GM12801 (cell line): ENCODE data around the gene TBC1D19.

Source experiments
- TF ChIP-seq, protein P1 (sequence below): IDR thresholded peaks from one replicate; pipeline ENCODE4 v1.5.1; 2011; ENCODE audit warnings: control low read depth; ENCODE audit not compliant: insufficient read length; ENCODE audit errors: extremely low read depth

TBC1D19 gene

DNA sequence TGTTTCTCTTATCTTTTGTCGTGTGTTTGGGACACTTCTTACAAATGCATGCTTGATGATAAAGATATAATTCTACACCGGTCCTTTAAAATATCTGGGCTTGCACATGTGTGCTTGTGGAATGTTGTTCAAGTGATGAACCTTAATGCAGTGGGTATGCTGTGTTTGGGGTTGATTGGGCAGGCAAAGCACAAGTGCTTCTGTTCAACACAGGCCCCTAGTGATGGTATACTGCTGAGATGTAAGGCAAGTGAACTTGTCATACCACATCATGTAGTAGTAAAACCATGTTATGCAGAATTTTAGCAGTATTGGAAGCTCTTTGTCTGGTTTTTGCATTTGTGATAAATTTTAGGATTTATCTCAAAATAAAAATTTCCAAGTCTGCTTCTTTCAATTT, 23.9 kb downstream of the TBC1D19 start:
- TF ChIP-seq, protein P1, sequence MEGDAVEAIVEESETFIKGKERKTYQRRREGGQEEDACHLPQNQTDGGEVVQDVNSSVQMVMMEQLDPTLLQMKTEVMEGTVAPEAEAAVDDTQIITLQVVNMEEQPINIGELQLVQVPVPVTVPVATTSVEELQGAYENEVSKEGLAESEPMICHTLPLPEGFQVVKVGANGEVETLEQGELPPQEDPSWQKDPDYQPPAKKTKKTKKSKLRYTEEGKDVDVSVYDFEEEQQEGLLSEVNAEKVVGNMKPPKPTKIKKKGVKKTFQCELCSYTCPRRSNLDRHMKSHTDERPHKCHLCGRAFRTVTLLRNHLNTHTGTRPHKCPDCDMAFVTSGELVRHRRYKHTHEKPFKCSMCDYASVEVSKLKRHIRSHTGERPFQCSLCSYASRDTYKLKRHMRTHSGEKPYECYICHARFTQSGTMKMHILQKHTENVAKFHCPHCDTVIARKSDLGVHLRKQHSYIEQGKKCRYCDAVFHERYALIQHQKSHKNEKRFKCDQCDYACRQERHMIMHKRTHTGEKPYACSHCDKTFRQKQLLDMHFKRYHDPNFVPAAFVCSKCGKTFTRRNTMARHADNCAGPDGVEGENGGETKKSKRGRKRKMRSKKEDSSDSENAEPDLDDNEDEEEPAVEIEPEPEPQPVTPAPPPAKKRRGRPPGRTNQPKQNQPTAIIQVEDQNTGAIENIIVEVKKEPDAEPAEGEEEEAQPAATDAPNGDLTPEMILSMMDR = no peak

DNA sequence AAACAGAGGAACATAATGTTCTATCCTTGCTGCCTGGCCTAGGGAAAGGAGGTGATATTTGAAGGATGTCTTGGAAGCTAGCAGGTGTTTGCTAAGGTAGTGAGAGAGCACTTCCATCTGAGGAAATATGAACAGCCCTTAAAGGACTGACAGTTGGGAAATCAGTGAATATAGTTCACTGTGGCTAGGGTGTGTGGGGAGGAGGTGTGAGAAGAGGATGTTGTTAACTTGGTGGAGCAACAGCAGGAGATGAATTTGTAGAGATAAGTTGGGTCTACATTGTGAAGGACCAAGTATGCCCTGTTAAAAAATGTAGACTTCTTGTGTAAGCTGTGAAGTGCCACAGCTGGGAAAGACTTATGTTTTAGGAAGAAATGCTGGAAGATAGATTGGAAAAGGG, 25.5 kb downstream of the TBC1D19 start:
- TF ChIP-seq, protein P1 = no peak

DNA sequence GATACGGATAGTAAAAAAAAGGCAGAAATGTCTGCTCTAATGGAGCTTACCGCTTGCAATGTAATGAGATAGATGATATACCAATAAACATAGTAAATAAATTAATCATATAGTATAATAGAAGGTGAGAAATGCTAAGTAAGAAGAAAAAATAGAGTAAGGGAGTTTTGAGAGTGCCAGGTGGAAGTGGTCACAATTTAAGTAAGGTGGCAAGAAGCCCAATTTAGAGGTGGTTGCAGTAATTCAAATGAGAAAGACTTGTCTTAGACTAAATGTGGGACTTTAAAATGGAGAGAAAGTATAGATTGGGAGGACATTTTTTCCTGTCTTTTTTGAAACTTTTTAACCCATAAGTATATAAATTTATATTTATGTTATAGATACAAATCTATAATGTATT, 26.0 kb downstream of the TBC1D19 start:
- TF ChIP-seq, protein P1 = no peak

DNA sequence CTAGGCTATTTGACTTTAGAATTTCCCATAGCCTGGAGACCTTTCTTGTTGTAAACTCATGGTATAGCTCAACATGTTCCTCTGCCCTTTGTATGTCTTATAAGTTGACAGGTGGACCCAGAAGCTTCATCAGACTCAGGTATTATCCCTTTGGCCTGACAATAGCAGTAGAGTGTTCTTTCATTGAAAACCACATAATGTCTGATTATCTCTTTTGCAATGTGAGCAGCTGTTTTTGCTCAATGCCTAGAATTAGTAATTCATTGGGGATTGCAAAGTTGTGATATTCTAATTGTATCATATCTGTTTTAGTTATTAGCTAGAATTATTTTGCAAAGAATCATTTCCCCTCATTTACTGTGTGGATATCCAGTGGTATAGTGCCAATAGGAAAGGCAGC, 27.5 kb downstream of the TBC1D19 start:
- TF ChIP-seq, protein P1 = no peak

DNA sequence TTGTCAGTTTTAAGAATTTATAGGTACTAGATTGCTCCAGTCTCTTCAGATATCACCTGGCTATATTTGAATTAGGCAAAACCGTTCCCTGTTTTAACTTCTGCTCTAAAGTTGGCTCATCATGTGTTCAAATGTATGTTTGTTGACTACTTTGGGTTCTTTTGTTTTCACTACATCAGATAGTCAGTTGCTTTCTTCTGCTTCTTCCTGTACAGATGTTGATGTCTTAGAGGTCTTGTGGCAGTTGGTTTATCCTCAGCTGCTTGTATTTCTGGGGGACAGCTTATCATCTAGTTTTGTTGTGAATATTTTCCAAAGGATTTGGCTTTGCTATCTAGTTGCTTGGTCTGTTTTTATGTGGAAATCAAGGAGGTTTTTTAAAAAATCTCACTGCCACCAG, 28.0 kb downstream of the TBC1D19 start:
- TF ChIP-seq, protein P1 = no peak

DNA sequence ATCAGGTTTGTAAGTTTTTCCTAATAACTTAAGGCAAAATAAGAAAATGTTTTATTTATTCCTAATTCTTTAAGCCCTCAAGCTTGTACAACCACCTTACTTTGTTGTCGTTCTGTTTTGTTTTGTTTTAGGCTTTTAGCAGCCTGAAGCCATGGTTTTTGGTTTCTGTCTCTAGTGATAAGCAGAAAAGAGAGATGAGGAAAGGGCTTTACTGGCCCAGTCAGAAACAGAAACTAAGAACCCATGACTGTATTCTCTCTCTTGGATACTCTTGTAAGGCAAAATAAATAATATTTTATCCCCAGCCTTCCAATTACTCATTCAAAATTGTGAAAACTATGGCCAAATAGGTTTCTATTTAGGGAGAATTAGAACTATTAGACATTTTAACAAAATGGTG, 29.4 kb downstream of the TBC1D19 start:
- TF ChIP-seq, protein P1 = no peak

DNA sequence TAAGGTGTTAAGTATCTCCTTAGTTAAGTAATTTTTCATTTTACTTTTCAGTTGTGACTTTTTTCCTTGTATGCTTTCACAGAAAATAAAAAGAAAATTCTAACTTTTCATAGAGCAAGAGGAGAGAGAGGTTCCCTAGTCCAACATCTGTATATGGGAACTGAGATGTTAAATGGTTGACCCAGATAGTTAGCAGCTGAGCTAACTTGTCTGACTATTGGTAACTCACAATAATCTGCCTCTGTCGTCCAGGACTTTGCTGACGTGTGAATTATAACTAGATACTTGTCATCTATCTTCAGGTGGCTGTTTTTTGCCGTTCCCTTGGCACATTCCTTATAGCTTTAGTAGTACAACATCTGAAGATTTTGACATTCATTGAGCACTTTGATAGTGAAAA, 29.9 kb downstream of the TBC1D19 start:
- TF ChIP-seq, protein P1 = no peak

DNA sequence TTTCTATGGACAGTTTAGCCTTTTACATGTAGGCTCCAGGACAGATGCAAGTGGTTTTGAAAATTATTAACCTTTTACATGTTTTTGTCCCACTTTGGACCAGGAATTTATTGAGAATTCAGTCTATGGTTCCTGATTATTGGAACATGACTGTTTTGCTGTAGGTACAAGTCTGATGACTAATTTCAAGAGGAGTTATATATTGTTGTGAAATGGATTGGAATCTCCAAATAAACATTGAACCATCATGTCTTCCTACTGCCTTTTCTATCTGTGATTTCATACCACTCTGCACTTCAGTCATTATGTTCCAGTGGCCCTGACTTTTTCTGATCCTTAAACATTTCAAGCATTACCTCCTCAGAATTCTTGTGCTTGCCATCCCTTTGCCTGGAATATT, 35.9 kb downstream of the TBC1D19 start:
- TF ChIP-seq, protein P1 = no peak
